A172 (cell line): ENCODE data around the gene MIEF1. TPM values are rescaled to one million over a fixed set of nuclear protein-coding genes. Genes with fewer than 3 reads are reported as not detected.

ENCODE experiments used
- DNase-seq: peaks from one replicate; pipeline ENCODE4 v3.0.0-alpha.2; 2015; ENCODE audit warnings: low spot score
- total RNA-seq: library from RNA; depleted of rRNA; stranded (reverse); fragments of >200 nt; shearing (Covaris generic); gene quantifications from 2 replicates; pipeline ENCODE4 v1.2.3, GENCODE V29; 2014; rRNA removed

Gene MIEF1
- total RNA-seq, result 14.0 and 15.8 TPM in 2 replicates

DNA sequence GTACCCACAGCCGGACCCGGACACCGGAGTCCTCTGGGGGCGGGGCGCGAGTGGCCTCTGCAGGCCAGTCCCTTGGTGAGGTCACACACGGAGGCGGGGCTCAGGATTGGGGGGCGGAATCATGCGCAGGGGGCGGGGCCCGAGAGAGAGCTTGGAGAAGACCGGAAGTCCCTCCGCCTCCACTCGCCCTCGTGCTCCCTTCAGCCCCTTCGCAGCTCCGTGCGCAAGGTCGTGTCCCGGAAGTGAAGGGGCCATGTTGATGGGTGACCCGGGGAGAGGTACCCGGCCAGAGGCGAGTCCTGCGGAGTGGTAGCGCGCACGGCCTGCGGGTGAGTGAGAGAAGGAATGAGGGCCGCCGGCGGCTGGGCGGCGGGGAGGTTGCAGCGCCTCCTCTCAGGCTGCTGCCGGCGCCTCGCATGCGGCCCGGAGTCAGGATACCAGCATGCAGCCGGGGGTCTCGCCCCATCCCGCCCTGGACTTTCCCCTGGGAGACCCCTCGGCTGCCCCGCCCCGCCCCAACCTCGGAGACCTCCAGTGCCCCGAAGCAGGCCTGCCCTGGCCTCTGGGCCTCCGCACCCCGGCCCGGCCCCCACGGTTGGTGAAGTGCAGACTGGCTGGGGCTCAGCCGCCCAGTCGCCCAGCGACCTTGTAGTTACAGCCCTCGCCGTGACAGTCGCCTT, at the start of gene MIEF1:
Gene MIEF1 (plus strand): TSS at position 182 of the 680 bp plus-strand sequence. CDS start 9,005 bp downstream, outside the sequence.
- DNase-seq, result peak; percentile 87

DNA sequence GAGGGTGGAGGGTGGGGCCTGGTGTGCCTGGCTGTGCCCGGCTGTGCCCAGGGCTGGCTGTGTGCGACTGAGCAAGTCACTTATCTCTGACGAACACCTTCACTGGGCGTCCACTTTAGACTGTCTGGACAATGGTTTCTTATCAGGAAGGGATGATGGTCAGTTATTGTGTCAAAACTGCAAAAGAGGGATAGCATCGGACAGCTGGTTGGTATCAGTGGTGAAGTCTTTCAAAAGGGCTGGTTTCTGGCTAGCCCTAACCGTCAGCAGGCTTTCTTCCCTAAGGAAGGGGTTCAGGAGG, 49.4 kb upstream of the MIEF1 start:
- no peak for DNase-seq

DNA sequence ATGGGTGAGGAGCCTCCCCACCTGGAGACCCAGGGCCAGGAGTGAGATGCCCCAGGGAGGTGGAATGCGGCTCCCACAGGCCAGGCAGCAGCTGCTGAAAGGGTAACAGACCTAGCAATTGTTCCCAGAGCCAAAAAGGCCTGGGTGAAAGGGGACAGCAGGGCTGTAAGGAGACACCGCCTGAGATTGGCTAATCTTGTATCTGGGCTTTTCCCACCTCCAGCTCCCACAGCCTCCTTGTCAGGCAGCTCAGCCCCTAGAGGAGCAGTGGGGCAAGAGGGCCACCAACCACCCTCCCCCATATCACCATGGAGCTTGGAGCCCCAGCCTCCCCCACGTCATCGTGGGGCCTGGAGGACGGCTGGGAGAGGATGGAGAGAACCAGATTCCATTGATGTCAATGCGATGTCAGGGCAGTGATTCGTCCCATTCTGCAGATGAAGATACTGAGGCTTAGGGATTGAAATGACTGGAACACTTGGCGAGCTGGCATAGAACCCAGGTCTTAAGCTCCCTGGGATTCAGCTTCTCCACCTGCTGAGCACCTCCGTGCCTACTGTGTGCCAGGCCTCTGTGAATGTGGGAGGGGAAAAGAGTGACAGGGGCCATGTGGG, 48.2 kb upstream of the MIEF1 start:
- no peak for DNase-seq

DNA sequence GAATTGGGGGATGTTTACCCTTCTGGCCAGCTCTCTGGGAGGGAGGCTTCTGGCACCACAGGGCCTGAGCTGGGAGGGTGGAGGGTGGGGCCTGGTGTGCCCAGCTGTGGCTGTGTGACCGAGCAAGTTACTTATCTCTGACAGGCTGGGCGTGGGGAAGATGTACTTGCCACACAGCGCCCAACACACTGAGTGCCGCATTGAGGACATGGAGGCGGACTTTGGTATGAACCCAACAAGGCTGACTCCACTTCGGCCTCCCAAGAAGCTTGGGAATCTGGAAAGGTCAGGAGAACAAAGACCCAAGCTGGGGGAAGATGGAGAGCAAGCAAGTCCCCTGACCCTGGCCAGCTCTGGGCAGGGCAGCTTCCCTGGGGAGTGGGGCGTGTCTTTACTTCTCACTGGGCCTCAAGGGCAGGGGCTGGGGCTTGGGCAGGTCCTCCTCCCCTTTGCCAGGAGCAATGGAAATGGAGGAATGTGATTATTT, 47.7 kb upstream of the MIEF1 start:
- DNase-seq, result peak; percentile 22

DNA sequence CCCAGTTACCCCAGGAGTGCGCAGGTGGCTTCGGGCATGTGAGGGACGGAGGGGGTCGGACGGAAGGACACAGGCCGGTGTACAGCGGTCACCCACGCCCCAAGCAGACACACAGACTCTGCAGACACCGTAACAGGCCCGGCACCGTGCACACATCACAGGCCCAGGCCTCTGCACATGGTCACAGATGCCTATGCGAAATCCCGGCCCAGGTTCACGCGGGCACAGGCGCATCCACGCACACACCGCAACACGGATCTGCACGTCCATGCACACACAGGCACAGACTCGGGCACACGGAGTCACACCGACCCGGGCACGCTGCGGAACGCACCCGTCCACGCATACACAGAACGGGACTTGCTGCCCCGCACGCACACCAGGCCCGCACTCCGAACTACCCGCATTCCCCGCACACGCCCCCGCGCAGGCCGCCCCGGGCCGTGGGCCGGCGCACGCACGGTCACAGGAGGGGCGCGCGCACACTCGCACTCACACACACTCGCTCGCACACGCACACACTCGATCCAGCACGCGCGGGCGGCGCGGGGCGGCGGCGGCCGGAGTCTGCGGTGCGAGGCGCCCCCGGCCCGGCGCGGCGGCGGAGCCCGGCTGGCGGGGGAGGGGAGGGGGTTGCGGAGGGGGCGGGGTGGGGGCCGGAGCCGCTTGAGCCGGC, 45.4 kb upstream of the MIEF1 start, which contains the start of gene MGAT3:
Gene MGAT3 (plus strand): TSS at position 491 of the 676 bp plus-strand sequence. CDS start 30,336 bp downstream, outside the sequence.
- no peak for DNase-seq

DNA sequence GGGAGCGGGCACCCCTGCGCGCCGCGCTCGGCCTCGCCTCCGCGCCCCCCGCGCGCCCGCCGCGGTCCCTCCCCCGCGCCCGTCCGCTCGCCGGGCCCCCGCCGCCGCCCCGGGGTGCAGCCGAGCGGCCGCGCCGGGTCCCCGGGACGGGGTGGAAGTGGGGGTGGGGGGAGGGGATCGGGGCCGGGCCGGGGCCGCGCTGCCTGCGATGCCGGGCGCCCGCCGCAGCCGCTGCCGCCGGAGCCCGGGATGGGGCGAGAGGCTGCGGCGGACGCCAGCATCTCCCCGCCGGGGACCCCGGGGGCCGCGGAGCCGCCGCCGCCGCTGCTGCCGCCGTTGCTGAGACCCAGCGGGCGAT, 44.9 kb upstream of the MIEF1 start:
- no peak for DNase-seq

DNA sequence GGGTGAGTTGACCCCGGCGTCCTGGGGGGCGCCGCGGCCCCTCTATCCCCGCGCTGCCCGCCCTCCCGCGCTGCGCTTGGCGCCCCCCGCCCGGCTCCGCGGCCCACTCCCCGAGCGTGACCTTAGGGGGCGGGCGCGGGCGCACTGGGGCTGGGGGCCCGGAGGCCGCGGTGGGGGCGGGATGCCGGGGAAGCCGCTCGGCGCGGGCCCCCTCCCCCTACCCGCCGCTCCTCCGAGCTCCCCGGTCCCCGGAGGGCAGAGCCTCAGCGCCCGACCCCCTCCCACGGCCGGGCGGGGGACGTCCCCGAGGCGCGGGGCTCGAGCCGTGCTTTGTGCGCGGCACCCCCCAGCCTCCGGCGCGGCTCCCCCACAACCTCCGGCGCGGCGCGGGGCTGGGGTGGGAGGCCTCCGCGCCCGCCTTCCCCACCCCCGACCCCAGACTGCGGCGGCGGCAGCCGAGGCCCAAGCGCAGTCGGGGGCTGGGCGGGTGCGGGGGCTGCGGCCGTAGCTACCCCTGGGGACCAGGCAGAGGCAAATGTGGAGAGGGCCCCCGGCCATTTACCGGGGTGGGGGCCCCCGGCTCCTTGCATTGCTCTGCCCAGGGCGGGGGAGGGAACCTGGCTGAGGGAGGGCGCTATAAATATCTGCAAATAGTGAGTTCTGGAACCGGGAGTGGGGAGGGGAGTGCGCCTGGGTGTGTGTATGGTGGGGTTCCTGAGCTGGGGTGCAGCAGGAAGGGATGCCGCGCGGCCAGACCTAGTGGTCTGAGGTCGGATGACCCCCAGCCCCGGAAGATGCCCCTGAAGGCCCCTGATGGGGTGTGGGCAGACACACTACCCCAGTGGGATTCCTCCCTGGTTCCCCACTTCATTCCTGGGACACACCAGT, 44.3 kb upstream of the MIEF1 start:
- no peak for DNase-seq

DNA sequence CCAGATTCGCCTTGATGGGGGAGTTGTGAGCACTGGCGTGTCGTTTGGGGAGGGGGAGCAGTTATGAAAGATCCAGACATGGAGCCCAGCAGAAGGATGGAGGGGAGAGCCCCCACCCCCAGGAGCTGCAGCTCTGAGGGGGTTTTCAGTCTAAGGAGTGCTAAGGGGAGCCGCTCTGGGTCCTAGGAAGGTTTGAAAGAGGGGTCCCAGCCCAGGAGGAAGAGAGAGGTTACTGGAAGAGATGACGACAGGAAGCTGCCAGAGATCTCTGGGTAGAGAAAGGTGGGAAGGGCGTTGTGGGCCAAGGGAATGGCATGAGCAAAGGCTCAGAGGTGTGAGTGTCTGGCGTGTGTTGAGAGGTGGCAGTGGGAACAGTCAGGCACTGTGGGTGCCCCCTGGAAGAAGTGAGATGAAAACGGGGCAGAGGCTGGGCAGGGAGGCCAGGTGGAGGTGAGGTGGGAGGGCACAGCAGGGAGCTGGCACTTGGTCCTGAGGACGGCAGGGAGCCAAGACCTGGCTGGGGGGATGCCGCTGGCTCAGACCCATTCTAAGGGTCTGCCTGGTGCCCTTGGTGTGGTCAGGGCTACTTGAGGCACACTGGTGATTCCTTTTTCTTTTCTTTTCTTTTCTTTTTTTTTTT, 43.5 kb upstream of the MIEF1 start:
- DNase-seq, result no peak

DNA sequence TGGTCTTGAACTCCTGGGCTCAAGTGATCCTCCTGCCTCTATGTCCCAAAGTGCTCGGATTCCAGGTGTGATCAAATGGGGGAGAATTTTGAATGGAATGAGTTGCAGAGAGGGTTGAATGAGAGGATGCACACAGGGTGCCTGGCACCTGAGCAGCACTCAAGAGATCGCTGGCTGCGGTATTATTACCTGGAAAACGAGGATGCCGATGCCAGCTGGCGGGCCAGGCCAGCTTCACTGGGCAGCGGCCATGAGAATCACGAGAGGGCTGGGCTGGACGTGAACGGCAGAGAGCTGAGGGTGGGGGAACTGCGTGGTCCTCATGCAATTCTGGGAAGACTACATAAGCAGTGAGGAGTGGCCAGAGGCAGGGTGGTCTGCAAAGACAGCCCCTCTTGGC, 42.4 kb upstream of the MIEF1 start:
- no peak for DNase-seq

DNA sequence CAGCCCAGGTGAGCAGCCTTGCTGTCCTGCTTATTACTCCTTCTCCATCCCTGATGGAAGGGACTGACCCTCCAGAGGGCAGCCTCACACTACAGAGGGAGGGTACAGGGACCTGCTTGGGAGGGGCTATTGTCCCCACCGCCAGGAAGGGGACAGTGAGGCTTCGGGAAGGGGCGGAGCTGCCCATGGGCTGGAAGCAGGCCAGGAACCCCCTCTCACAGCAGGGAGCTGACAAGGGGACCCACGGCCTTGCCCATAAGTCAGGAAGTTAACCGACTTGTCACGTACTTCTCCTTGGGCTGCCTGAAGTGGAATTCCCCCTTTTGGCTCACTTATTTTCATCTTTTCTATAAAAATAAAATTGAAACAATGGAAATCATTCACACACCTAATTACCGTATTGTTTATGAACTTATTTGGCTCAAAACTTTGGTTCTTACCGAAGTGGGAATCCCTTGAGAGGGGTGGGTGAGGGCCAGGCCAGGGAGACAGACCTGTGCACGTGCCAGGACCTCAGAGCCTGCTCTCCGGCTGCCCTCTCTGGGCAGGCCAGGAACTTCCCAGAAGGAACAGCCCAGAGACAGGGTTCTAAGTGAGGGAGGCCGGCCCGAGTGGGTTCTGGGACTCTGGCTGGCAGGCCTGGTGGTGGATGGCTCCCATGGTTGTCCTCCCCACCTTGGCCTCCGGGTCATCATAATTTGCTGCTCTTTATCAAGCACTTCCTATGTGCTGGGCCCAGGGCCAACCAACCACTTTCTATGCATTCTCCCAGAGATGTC, 39.5 kb upstream of the MIEF1 start:
- no peak for DNase-seq

DNA sequence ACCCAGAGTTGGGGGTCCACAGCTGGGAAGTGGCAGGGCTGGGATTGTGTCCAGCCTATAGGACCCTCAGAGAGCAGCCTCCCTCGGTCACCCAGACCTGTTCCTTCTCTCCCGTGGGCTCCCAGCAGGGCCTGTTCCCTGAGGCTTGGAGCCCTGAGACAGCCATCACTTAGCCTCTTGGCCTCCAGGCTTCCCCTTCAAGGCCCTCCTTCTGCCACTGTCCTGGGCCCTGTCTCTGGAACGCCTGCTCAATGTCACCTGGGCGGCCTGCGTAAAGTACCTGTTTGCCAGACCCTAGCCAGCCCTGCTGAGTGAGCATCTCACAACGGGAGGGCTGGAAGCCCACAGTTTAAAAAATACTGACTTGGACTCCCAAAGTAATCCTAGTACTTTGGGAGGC, 38.8 kb upstream of the MIEF1 start:
- DNase-seq, result no peak

DNA sequence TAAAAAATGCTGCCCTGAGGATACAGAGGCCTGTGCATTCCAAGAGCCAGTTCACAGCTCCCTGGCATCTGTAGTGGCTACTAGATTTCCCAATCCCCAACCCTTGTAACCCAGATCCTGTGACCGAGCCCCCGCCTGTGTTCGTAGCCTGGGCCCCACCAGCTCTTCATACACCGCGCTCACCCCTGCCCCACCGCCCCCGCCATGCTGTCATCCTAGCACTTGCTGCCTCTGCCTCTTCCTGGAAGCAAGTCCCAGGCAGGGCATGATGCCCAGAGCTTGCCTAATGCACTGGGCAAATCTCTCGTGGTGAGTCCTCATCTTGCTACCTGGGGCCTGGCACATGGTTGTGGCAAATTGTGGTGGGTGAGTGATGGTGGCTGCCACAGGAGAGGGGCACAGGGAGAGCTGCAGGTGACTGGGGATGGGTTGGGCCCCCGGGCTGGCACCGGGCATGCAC, 38.1 kb upstream of the MIEF1 start:
- DNase-seq, result no peak

DNA sequence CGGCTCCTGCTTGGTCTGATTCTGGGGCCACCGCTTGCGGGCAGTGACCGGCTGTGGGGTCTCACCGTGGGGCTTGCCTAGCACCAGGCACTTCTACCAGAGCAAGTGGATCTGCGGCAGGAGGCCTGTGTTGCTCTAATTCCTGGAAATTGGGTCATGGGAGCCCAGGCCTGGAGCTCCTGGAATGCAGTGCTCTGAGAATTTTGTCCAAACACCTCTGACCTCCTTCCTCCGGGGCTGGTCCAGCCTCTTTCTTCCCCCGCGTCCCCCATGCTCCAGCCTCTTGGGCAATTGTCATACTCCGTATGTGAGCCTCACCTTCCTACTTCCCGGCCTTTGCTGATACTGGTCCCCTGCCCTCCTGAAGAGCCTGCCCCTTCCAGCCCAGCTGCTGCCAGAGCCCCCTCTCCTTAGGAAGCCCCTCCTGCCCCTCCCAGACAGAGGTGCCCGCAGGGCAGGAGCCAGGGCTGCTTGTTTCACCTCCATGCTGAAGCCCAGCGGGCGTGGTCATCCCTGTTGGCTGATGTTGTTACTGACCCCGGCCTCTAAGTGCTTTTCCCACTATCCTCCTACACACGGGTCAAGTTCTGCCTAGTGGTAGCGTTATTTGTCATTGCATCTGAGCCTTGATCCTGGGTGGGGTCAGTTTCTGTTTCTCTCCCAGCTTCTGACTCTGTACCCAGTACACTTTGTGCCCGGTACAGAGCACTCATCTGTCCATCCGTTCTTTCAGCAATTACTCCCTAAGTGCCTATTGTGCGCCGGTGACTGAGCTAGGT, 35.7 kb upstream of the MIEF1 start:
- no peak for DNase-seq

DNA sequence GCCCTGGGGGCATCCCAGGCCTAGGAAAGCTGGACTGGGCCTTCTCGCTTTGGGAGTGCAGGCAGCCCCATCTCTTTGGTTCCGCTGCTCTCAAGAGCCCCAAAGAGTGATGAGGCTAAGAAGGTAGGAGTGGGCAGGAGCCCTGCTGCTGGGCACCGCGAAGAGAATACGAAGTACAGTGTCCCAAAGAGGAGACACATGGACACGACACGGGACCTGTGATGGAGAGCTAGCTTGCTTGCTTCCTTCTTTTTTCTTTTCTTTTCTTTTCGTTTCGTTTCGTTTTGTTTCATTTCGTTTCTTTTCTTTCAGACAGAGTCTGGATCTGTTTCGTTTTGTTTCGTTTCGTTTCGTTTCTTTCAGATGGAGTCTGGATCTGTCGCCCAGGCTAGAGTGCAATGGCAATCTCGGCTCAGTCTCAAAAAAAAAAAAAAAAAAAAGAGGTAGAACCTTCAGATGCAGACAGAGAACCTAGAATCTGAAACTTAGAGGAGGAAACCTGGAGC, 34.6 kb upstream of the MIEF1 start:
- DNase-seq, result no peak

DNA sequence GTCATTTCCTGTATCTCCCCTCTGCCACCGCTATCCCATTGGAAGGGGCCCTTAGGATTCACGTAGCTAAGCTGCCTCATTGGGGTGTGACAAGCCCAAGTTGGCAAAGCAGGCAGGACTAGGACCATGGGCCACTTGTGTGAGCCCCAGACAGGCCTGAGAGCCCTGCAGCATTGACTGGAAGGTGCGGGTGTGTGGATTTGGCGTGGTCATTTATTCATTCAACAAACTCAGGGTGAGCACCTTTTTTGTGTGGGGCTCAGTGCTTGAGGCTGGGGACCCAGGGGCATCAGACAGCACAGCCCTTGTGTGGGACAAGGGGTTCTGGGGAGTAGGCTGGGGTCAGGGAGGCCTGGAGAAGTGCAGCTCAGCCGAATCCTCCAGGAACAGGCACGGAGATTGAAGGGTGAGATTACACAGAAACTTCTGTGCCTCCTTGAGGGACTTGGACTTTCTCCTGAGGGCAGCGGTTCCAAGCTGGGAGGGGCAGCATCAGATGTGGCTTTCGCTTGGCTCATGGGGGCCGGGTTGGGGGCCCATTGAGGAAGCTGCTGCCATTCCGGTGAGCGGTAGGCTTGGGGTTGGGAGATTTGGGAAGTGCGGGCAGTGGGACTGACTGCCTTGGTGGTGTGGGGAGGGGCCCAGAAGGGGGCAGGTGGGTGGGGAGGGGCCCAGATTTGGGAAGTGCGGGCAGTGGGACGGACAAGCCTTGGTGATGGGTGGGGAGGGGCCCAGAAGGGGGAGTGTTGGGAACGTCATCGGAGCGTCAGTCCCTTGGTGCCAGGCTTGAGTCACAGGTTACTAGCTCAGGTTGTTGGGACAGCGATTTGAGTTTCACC, 33.4 kb upstream of the MIEF1 start:
- DNase-seq, result no peak

DNA sequence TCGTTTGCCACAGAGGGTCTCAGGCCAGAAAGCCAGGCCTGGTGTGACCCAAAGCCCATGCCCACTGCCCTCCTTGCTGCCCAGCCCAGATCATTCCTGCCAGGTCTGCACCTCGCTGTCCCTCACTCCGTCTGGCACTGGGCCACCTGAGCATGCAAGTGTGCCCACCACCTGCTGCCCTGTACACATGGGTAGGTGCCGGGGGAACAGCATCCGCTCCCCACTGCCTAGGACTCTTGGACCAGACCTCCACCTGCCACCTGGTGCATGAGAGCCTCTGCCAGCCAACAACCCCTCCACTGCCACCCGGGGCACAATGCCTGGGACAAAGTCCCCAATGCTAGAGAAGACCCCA, 32.8 kb upstream of the MIEF1 start:
- no peak for DNase-seq

DNA sequence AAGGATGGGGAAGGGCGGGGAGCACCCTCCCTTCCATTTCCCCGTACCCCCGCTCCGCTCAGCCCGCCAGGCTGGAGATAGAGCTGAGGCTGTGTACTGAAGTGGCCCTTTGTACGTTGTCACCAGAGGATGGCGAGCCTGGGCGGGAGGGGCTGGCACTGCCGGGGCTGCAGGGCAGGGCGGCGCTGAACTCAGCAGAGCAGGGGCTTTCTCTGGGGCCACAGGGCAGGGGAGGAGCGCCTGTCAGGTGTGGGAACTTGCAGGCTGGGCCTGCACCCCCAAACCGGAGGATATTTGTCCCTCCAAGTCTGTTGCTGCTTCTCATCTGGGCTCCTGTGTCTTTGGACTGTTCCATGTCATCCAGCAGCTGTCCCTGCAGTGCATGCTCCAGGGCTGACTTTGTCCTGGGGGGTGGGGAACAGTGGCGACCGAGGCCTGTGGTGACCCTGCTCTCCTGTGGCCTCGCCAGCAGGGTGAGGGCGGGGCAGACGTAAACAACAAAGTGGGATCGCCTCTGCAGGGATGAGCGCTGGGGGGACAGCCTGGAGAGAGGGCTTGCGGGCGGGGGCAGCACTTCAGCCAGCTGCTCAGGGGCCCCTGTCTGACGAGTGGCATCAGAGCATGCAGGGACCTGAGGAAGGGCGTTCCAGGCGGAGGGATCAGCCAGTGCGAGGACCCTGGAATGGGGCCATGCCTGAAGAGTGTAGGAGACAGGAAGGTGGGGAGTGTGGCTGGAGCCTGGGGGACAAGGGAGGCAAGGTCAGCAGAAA, 32.2 kb upstream of the MIEF1 start:
- no peak for DNase-seq
